Smooth muscle cell of the brain vasculature (primary cell): ENCODE data around the gene TSPAN7.

ENCODE experiments used
- DNase-seq: peaks from one replicate; pipeline ENCODE4 v3.0.0-alpha.2; 2012; ENCODE audit warnings: low read depth, low spot score

TSPAN7 gene

GRCh38 chrX:38679695-38680094 is 118.4 kb downstream of the TSPAN7 start:
- DNase-seq: no peak

DNA sequence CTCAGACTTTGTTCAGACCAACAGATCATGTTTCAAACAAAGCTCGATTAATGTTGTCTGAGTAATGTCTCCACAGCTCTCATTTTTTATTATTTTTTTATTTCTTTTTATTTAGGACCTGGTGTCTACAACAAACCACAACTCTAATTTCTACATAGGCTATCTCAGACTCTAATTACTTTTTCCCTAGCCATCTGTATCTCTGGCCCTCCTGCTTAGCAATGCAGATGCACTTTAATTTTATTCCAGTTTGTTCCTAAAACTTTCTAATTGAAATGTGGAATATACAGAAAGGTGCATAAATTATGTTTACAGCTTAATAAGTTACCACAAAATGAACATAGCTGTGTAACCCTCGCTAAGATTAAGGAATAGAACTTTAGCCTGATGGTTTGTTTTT is 120.8 kb downstream of the TSPAN7 start:
- no peak for DNase-seq

DNA sequence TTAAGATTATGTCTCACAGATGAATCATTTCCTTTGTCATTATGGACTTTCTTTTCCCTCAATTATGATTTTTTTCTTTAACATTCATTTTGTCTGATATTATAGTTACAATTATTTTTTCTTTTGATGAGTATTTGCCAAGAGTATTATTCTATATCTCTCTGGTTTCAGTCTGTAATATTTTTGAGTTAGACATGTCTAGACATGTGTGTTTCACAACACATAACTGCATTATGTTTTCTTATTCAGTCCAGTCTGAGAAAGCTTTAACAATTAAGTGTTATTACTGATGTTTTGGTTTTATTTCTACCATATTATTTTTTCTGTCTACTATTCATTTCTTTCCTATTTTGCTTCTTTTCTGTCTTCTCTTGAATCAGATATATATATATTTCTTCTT is 131.6 kb downstream of the TSPAN7 start:
- DNase-seq: no peak

DNA sequence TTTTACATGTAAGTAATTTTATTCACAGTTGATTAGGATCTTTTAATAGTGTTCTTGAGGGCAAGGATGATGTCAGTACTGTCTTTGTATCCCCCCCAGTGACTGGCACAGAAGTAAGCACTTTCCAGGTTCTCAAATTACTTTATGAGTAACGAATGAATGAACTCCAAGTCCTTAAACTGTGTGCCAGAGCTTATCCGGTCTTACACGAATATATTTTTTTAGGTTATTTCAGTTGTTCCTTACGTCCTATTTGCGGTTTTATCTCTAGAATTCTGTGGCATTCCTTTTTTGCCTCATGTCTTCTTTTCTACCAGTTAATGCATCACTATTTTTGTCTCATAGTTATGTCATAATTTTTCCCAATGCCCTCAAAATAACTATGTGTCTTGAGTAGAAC is 133.1 kb downstream of the TSPAN7 start:
- DNase-seq: no peak

GRCh38 chrX:38697461-38697860 is 136.1 kb downstream of the TSPAN7 start:
- no peak for DNase-seq

- no peak for DNase-seq
These were observed 137.8 kb downstream of the TSPAN7 start for GRCh38 chrX:38699121-38699520.

DNA sequence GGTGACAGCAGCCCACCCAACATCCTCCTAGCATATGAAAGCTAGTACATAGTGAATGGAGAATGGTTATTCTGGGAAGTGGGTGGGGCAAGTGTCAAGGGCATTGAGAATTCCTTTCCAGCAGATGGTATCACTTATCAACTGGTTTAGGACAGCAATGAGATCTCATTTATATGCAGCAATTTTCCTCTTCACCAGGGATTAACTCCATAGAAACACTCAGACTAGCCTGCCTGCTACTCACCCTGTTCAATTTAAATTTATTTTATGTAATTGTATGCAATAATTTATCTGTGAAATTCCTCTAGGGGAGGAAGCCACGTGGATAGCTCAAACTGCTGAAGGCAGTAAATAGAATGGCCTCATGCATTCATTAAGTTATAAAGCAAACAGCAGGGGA is 138.4 kb downstream of the TSPAN7 start:
- no peak for DNase-seq

DNA sequence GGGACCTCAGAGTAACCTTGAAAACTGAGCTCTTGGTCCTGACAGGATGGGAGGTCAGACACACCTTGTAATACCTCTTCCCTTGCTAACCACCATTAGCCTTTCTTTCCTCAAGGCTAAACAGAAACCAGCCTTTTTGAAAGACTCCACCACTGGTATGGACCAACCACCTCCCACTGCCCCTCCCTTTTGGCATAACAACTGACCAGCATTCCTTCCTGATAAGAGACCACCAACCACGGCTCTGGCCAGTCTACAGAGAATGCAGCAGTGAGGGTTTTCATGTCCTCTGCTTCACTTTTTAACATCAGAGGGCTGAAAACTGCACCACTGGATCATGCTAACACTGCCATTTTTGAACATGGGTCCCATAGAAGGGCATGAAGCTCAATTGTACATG is 139.7 kb downstream of the TSPAN7 start:
- DNase-seq: no peak

DNA sequence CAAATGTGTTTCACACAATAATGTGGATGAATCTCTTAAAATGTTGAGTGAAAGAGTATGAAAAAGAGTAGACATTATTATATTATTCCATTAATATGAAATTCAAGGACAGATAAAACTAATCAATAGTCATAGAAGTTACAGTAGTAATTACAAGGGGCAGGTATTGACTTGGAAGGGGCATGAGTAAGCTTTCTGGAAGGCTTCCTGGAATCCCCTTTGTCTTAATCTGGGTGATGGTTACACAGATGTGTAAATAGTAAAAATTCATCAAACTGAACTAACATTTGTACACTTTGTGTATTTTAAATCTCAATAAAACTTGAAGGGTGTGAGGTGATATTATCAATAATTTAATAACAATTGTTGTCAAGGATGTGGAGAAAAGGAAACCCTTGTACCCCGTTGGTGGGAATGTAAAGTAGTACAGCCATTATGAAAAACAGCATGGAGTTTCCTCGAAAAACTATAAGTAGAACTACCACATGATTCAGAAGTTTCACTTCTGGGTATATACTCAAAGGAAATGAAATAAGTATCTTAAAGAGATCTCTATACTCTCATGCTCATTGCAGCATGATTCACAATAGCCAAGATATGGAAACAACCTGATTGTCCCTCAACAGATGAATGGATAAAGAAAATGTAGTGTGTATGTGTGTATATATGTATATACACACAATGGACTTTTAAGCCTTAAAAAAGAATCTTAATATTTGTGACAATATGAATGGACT is 143.0 kb downstream of the TSPAN7 start:
- no peak for DNase-seq

DNA sequence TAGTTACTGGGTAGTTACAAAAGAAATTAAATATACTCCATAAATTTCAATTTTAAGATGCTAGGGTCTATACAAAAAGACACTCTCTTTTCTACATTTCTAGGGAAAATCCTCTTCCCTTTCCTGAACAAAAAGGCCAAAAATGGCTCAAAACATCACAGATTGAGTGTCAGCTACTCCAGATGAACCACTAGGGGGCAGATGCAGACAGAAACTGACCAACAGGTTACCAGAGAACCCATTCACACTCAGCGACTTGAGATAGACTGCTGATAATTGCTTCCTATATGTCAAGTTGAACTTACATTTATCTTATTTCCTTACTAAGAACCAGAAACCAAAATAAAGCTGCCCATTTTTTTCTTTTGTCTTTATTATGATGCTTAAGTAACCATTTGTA is 156.5 kb downstream of the TSPAN7 start:
- no peak for DNase-seq

- no peak for DNase-seq
These were observed 157.0 kb downstream of the TSPAN7 start for GRCh38 chrX:38718311-38718710.

DNA sequence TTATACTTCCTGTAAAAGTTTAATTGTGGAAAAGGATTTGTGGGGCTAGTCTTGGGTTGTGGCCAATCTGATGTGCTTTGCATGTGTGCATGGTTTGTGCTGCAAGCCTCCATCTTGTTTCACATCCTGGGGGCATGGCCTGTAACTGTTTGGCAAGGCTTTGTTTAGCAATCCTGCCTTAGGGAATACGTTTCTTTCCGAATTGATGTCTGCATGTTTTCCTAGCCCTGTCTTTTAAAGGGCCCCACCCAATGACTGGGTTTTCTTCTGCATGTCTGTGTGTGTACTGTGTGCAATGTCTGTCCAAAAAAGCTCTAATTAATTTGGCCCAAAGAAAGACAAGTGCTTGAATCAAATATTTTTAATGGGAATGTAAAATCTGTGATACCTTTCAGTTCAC is 165.3 kb downstream of the TSPAN7 start:
- DNase-seq: no peak

GRCh38 chrX:38727668-38728067 is 166.3 kb downstream of the TSPAN7 start:
- DNase-seq: no peak

- no peak for DNase-seq
These were observed 171.5 kb downstream of the TSPAN7 start for GRCh38 chrX:38732866-38733265.
